Measurements from ENCODE around the gene GP1BB. TPM values are rescaled to one million over a fixed set of nuclear protein-coding genes. Genes with fewer than 3 reads are reported as not detected.

GP1BB gene
- total RNA-seq, 1 experiment from 2014 or later, result 4.3 TPM

GRCh38 chr22:19739911-19740449 lies 16.6 kb downstream of the GP1BB start:
- no peak overlapping the region for H3K27ac Mint-ChIP-seq
- DNase-seq (ENCODE audit: low spot score) (no peak), ATAC-seq (no peak)
- H3K4me1 Mint-ChIP-seq, result 0 out of 2 replicates have a peak, but pooled peaks cover 2% of the 10 kb centered on the region
- no peak overlapping the region for H3K4me3 Mint-ChIP-seq
- CTCF ChIA-PET, result interaction anchor here (1.0 to 3.0 kb wide), 4 partner anchors 9 to 16 kb away, joined by 4 to 28 read pairs (median 8); partner anchors contain the start of gene GP1BB
- H3K27me3 Mint-ChIP-seq (ENCODE audit: low read depth), result no peaks in the 10 kb centered on the region
- no peaks in the 10 kb centered on the region for H3K9me3 Mint-ChIP-seq
- no peak for TF ChIP-seq ZNF138 (CRISPR knock-in tag; conservative IDR thresholded peaks at IDR 0.05)
- no peak for TF ChIP-seq ARID4B (CRISPR knock-in tag; IDR thresholded peaks at IDR 0.05; ENCODE audit: borderline replicate concordance)
- no peak for TF ChIP-seq ZNF219 (CRISPR knock-in tag; IDR thresholded peaks at IDR 0.05; ENCODE audit: borderline replicate concordance)
- TF ChIP-seq TEAD4 (CRISPR knock-in tag; IDR thresholded peaks at IDR 0.05), result no peak
- H3K36me3 Mint-ChIP-seq, result no peaks in the 10 kb centered on the region
- POLR2A ChIA-PET, result no interaction called here

GRCh38 chr22:19740586-19740985 lies 17.2 kb downstream of the GP1BB start:
- POLR2A ChIA-PET, result no interaction called here
- Mint-ChIP-seq H3K36me3 (no peaks in the 10 kb centered on the region), H3K4me3 (no peak overlapping the region), H3K4me1 (0 out of 2 replicates have a peak, but pooled peaks cover 2% of the 10 kb centered on the region), H3K9me3 (no peaks in the 10 kb centered on the region), H3K27ac (no peak overlapping the region), H3K27me3 (ENCODE audit: low read depth) (no peaks in the 10 kb centered on the region)
- CTCF ChIA-PET, result interaction anchor here (0.7 to 3.0 kb wide), 8 partner anchors 10 to 213 kb away, joined by 3 to 28 read pairs (median 4); partner anchors contain the start of gene GP1BB
- DNase-seq (ENCODE audit: low spot score) (no peak), ATAC-seq (no peak)
- no peak for TF ChIP-seq ATF6 (CRISPR knock-in tag; IDR thresholded peaks at IDR 0.05)
- no peak for TF ChIP-seq SP1 (CRISPR knock-in tag; conservative IDR thresholded peaks at IDR 0.05)
- TF ChIP-seq ZBTB43 (CRISPR knock-in tag; IDR thresholded peaks at IDR 0.05), result no peak
- TF ChIP-seq E2F4 (CRISPR knock-in tag; IDR thresholded peaks at IDR 0.05; ENCODE audit: borderline replicate concordance, low read depth), result no peak
- no peak for TF ChIP-seq RORB (CRISPR knock-in tag; IDR thresholded peaks at IDR 0.05)
- no peak for TF ChIP-seq GTF2I (CRISPR knock-in tag; conservative IDR thresholded peaks at IDR 0.05)
- no peak for TF ChIP-seq EMX1 (CRISPR knock-in tag; IDR thresholded peaks at IDR 0.05)
- no peak for TF ChIP-seq TEAD1 (CRISPR knock-in tag; IDR thresholded peaks at IDR 0.05)
- TF ChIP-seq NFYB (CRISPR knock-in tag; conservative IDR thresholded peaks at IDR 0.05; ENCODE audit: low read depth), result no peak
- TF ChIP-seq ZNF219 (CRISPR knock-in tag; IDR thresholded peaks at IDR 0.05; ENCODE audit: borderline replicate concordance), result no peak
- no peak for TF ChIP-seq ZNF416 (CRISPR knock-in tag; IDR thresholded peaks at IDR 0.05)
- TF ChIP-seq ESRRA (CRISPR knock-in tag; IDR thresholded peaks at IDR 0.05; ENCODE audit: borderline replicate concordance), result no peak
- TF ChIP-seq AFF4 (CRISPR knock-in tag; IDR thresholded peaks at IDR 0.05; ENCODE audit: borderline replicate concordance), result no peak
- no peak for TF ChIP-seq ZNF263 (CRISPR knock-in tag; IDR thresholded peaks at IDR 0.05; ENCODE audit: low read depth)
- no peak for TF ChIP-seq ERG (CRISPR knock-in tag; IDR thresholded peaks at IDR 0.05)

Measured in WTC11 (cell line).